Measurements from ENCODE around the gene ZMIZ1.

ZMIZ1 gene

DNA sequence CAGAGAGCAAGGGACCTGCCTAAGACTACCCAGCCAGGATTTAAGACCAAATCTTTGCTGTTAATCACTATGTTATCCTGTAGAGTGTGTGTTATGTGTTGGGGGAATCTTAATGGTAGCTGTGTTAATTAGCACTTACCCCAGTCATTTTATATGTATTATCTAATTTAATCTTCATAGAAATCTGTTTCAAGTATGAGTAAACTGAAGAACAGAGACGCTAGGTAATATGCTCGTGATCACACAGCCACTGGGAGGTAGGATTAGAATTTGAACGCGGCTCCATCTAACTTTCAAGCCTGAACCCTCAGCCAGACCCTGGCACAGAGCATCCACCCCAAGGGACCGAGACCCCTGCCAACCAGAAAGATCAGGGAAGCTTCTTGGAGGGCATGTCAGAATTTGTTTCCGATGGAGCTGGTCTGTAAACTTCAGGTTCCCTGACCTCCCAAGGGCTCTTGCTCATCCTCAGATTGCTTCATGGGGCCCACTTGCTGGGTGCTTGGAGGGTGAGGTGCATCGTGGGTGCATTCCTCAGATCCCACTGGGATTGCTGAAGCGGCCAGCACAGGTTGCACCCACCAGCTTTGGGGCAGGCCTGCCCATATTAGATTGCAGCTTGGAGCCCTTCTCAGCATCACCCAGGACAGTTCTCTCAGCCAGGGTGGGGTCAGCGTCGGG is 105.0 kb downstream of the ZMIZ1 start:
- no peak for DNase-seq (ENCODE audit: low spot score)

DNA sequence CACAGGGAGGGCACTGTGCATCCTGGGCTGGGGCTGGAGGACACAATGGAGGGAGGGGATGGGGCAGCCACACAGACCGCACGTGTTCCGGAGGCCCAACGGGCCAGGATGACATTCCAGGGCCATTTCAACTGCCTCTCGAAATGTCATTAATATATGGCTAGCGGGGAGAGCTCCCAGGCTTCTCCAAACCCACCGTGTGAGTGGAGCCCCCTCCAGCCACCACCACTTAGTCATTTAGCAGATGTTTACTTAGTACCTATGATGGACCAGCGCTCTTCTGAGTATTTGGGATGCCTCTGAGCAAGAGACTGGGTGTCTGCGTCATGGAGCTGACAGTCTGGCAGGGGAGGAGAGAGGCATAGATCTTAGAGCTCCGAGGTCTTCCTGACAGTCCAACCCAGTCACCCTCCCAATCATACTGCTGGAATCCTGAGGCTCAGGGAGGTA is 107.3 kb downstream of the ZMIZ1 start:
- DNase-seq (ENCODE audit: low spot score), result peak; percentile 33

GRCh38 chr10:79176949-79177602 is 108.3 kb downstream of the ZMIZ1 start:
- peak; percentile 52 for DNase-seq (ENCODE audit: low spot score)

- no peak for DNase-seq (ENCODE audit: low spot score)
Observed at GRCh38 chr10:79178070-79178576, 109.4 kb downstream of the ZMIZ1 start.

GRCh38 chr10:79178614-79179163 is 109.9 kb downstream of the ZMIZ1 start:
- DNase-seq (ENCODE audit: low spot score), result peak; percentile 95

- peak; percentile 36 for DNase-seq (ENCODE audit: low spot score)
Observed at GRCh38 chr10:79179164-79179956, 110.6 kb downstream of the ZMIZ1 start.

DNA sequence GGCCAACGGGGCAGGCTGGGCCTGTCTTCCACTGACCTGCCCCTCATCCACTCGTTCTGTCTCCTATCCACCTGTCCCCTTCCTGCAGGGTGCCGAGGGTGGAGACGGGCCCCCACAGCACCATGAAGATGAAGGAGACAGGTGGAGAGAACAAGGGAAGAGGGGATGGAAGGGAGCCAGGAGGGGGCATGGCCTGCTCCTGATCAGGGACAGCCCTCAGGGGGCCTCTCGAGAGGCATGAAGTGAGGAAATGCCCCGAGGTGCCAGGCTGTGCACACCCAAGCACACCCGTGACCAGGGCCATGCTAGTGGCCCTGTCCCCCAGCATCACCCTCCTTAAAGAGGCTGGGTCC is 111.2 kb downstream of the ZMIZ1 start:
- DNase-seq (ENCODE audit: low spot score), result no peak

- no peak for DNase-seq (ENCODE audit: low spot score)
Observed at GRCh38 chr10:79180414-79181221, 111.9 kb downstream of the ZMIZ1 start.

DNA sequence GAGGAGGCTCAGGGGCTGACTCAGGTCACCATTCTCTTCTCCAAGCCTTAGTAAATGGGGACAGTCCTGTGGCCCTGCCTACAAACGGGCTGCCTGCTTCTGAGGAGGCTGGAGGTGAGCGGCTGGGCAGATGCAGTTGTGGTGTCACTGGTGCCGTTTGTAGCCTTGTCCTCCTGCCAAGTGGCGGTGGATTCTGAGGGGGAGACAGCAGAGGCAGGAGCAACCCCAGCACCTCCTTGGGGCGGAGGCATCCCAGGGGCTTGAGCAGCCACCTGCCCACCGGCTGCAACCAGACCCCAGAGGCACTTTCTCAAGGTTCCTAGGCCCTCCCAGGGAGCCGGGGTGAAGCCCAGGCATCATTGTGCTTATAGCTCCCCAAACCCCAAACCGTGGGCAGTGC is 112.5 kb downstream of the ZMIZ1 start:
- DNase-seq (ENCODE audit: low spot score), result no peak

GRCh38 chr10:79181698-79182521 is 113.1 kb downstream of the ZMIZ1 start:
- DNase-seq (ENCODE audit: low spot score), result peak; percentile 47

DNA sequence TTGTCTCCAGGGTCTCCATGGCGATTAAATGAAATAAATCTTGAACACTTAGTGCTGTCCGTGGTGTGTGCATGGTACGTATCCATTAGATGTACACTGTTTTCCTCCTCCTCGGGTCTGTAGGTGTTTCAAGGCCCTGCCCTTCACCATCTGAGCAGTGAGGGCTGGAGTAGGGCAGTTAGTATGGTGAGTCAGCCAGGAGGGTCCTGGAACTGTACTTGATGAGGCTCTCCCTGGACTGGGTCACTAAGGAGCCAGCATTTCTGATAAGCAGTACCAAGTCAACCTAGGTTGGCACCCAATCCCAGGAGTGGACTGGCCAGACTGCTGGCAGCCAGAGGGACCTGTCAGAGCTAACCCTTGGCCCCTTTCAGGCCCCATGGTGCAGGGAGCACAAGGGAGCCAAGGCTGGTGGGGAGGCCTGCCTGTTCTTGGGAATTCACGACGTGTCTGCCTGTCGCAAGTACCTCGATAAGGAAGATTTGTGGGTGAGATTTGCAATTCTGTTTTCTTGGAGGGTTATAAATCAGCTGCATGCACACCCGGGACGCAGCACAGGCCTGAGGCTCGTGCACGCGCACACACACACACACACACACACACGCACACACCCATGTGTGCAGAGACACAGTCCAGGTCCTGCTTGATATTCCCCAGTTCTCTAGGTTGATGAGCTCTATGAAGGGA is 114.2 kb downstream of the ZMIZ1 start:
- peak; percentile 39 for DNase-seq (ENCODE audit: low spot score)

DNA sequence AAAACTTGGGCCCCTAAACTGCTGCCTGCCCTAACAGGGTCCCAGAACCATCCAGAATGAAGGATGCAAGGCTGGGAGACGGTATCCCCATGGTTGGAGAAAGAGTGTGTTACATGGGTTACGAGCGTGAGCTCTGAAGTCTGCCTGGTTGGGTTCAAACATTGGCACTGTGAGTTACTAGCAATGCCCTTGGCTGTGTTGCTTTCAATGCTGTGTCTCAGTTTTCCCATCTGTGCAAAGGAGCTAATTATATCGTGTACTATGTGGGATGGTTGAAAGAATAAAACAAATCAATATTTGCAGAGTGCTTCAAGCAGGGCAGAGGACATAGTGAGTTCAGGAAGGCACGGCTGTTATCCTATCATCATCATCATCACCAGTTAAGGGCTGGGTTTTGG is 114.7 kb downstream of the ZMIZ1 start:
- DNase-seq (ENCODE audit: low spot score), result no peak

GRCh38 chr10:79184145-79184625 is 115.4 kb downstream of the ZMIZ1 start:
- DNase-seq (ENCODE audit: low spot score), result peak; percentile 93

DNA sequence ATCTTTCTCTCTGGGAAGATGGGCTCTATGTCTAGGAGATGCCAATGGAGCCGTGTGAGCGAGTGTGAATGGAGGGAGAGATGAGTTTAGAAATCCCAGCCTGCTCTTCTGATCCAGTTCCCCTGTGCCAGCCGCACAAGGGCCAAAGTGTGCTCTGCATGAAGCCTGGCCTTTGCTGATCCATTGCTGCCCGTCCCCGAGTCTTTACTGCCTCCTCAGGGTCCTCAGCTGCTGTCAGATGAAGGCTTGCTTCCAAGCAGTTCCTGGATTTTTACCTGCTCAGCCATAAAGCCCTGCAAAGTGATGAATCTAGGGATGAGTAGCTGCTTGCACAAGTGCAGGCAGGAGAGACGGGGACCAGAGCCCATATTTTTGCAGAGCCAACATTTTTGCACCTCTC is 115.9 kb downstream of the ZMIZ1 start:
- no peak for DNase-seq (ENCODE audit: low spot score)

DNA sequence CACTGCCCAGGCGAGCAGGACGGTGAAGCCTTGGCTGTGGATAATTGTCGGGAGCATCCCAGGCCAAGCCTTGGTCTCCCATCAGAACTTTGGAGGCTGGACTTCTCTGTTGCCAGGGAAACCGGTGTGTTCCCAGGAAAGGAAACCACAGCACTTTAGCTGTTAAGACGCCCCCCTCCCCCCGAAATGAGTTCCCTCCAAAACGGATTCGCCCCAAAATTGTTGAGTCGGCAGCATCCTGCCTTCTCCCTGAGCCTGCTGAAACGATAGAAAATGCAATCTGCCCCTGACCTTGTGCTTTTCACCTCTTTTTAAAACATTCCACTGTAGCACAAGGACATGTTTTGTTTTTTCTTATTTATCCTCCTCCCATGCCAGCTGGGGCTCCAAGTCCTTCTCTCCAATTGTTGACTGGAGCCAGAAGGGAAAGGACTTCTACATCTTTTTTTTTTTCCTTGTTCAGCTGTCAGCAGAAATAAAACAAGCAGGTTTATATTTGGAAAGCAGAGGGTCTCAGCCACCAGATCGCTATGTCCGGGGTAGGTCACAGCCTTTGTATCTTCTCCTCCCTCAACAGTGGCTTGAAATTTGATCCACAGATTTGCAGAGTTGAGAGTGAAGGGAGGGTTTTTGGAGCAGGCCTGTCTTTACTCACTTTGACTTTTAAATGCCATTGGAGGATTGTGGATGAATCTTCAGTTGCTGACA is 116.5 kb downstream of the ZMIZ1 start:
- no peak for DNase-seq (ENCODE audit: low spot score)

- peak; percentile 60 for DNase-seq (ENCODE audit: low spot score)
Observed at GRCh38 chr10:79185796-79186374, 117.1 kb downstream of the ZMIZ1 start.

- DNase-seq (ENCODE audit: low spot score), result peak; percentile 42
Observed at GRCh38 chr10:79186486-79187120, 117.8 kb downstream of the ZMIZ1 start.

GRCh38 chr10:79187121-79187940 is 118.6 kb downstream of the ZMIZ1 start:
- DNase-seq (ENCODE audit: low spot score), result no peak
